ENCODE data around the gene TRNAU1AP.

DNA sequence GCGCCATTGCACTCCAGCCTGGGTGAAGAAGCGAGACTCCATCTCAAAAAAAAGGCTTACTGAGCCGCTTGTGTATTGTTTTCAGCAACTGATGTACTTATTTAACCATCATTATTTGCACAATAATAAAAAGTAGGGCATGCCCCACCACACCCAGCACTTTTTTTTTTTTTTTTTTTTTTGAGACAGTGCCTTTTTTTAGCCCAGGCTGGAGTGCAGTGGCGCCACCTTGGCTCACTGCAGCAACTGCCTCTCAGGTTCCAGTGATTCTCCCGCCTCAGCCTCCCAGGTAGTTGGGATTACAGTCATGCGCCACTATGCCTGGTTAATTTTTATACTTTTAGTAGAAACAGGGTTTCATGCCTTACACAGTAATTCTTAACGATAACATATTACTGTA, 12.2 kb upstream of the TRNAU1AP start:
- TF ChIP-seq YY1 (IDR thresholded peaks at IDR 0.05; ENCODE audit: insufficient read depth, insufficient replicate concordance, low read depth, low read length) (no peak), TAF1 (CRISPR knock-in tag; IDR thresholded peaks at IDR 0.05) (no peak), ZNF383 (CRISPR knock-in tag; IDR thresholded peaks at IDR 0.05; ENCODE audit: borderline replicate concordance) (no peak), NFIC (IDR thresholded peaks at IDR 0.05; ENCODE audit: low read length) (no peak), ZSCAN29 (CRISPR knock-in tag; conservative IDR thresholded peaks at IDR 0.05) (no peak), POLR2A (IDR thresholded peaks at IDR 0.05; ENCODE audit: insufficient read depth in 1 of 2, low read depth in 2 of 2, low read length in 2 of 2) (no peak), KLF9 (CRISPR knock-in tag; IDR thresholded peaks at IDR 0.05; ENCODE audit: low read depth) (no peak), ZNF468 (CRISPR knock-in tag; IDR thresholded peaks at IDR 0.05) (no peak), NR2F2 (IDR thresholded peaks at IDR 0.05; ENCODE audit: borderline replicate concordance, low read depth) (no peak), SIN3A (IDR thresholded peaks at IDR 0.05; ENCODE audit: borderline replicate concordance, low read depth, low read length) (no peak), PCBP2 (optimal IDR thresholded peaks at IDR 0.05; ENCODE audit: low read depth, low read length, poor library complexity, severe bottlenecking) (no peak)
- TF ChIP-seq, protein P1, sequence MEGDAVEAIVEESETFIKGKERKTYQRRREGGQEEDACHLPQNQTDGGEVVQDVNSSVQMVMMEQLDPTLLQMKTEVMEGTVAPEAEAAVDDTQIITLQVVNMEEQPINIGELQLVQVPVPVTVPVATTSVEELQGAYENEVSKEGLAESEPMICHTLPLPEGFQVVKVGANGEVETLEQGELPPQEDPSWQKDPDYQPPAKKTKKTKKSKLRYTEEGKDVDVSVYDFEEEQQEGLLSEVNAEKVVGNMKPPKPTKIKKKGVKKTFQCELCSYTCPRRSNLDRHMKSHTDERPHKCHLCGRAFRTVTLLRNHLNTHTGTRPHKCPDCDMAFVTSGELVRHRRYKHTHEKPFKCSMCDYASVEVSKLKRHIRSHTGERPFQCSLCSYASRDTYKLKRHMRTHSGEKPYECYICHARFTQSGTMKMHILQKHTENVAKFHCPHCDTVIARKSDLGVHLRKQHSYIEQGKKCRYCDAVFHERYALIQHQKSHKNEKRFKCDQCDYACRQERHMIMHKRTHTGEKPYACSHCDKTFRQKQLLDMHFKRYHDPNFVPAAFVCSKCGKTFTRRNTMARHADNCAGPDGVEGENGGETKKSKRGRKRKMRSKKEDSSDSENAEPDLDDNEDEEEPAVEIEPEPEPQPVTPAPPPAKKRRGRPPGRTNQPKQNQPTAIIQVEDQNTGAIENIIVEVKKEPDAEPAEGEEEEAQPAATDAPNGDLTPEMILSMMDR (CRISPR knock-in tag; IDR thresholded peaks at IDR 0.05), result peak; percentile 43
- TF ChIP-seq, protein P2, sequence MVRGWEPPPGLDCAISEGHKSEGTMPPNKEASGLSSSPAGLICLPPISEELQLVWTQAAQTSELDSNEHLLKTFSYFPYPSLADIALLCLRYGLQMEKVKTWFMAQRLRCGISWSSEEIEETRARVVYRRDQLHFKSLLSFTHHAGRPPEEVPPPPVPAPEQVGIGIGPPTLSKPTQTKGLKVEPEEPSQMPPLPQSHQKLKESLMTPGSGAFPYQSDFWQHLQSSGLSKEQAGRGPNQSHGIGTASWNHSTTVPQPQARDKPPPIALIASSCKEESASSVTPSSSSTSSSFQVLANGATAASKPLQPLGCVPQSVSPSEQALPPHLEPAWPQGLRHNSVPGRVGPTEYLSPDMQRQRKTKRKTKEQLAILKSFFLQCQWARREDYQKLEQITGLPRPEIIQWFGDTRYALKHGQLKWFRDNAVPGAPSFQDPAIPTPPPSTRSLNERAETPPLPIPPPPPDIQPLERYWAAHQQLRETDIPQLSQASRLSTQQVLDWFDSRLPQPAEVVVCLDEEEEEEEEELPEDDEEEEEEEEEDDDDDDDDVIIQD (CRISPR knock-in tag; IDR thresholded peaks at IDR 0.05; ENCODE audit: low read depth), result no peak
- TF ChIP-seq, protein P3, sequence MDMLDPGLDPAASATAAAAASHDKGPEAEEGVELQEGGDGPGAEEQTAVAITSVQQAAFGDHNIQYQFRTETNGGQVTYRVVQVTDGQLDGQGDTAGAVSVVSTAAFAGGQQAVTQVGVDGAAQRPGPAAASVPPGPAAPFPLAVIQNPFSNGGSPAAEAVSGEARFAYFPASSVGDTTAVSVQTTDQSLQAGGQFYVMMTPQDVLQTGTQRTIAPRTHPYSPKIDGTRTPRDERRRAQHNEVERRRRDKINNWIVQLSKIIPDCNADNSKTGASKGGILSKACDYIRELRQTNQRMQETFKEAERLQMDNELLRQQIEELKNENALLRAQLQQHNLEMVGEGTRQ (IDR thresholded peaks at IDR 0.05; ENCODE audit: low read depth, low read length), result no peak
- TF ChIP-seq, protein P3 (CRISPR knock-in tag; IDR thresholded peaks at IDR 0.05; ENCODE audit: borderline replicate concordance), result no peak
